Measurements from ENCODE around the gene CALM1. TPM values are rescaled to one million over a fixed set of nuclear protein-coding genes. Genes with fewer than 3 reads are reported as not detected.

The CALM1 gene
- total and polyA plus RNA-seq, 2 experiments from 2014 or later = 74.6 to 236 TPM

DNA sequence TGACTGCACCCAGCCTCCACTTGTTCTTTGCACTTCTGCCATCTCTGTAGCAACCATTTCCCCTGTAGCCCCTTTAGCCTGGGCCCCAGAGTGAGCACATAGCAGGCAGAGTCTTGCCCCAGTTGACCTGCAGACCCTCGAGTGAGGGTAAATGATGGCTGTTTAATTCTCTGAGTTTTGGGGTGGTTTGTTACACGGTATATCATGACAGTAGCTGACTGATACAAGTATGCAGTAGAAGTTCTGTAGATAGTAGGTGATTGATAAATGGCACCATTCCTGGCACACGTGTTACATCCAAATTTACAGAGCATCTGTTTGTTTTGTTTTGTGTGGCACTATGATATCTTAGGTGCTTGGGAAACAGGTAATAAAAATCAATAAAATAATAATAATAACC, 32.4 kb downstream of the CALM1 start:
- no peak for TF ChIP-seq CTCF (IDR thresholded peaks at IDR 0.05; ENCODE audit: low read depth, low read length)
- no peaks in the 10 kb centered on the region for H3K4me1 ChIP-seq (ENCODE audit: low read depth)

GRCh38 chr14:90429754-90430153, 32.9 kb downstream of the CALM1 start:
- H3K27ac ChIP-seq = no peak overlapping the region
- no peak overlapping the region for H3K4me3 ChIP-seq
- no peak for DNase-seq (ENCODE audit: low read depth in 1 of 2, low spot score in 1 of 2)
- H3K36me3 ChIP-seq = no peaks in the 10 kb centered on the region
- H3K9me3 ChIP-seq (ENCODE audit: low read depth) = no peaks in the 10 kb centered on the region
- TF ChIP-seq CTCF (IDR thresholded peaks at IDR 0.05; ENCODE audit: low read depth, low read length) = no peak
- H3K4me1 ChIP-seq (ENCODE audit: low read depth) = no peaks in the 10 kb centered on the region
- H3K27me3 ChIP-seq = peaks cover 6% of the 10 kb centered on the region

More for the DNA sequence above, 32.4 kb downstream of the CALM1 start:
- Histone ChIP-seq H3K27me3 (peaks cover 6% of the 10 kb centered on the region), H3K9me3 (ENCODE audit: low read depth) (no peaks in the 10 kb centered on the region), H3K4me3 (no peak overlapping the region), H3K27ac (no peak overlapping the region), H3K36me3 (no peaks in the 10 kb centered on the region)
- DNase-seq (ENCODE audit: low read depth in 1 of 2, low spot score in 1 of 2) = no peak

DNA sequence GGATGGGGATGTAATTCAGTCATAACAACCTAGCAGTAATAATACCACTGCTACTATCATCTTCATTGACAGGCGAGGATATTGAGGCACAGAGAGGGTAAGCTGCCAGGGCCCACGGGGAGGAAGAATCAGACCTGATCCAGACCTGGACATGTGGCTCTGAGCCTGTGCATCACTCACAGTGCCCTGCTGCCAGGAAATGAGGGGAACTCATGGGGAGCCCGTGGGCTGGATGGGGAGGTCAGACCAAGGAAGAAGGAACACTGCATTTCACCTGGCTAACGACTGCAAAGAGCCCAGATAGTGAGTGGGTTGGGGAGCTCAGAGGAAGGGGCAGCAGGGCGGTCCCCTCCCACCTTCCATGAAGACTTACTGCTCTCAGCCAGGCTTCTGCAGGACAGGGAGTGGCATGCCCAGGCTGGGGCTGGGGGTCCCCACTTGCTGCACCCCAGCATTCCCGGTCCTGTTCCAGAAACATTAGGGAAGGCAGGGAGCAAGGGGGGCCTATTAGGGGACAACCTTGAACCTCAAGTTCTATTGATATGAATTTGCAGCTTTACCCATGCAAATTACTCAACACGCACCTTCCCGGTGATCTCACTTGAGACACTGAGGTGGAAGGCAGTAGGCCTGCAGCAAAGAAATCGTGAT, 37.7 kb downstream of the CALM1 start:
- Histone ChIP-seq H3K4me1 (ENCODE audit: low read depth) (no peaks in the 10 kb centered on the region), H3K36me3 (no peaks in the 10 kb centered on the region), H3K27ac (no peak overlapping the region), H3K27me3 (no peaks in the 10 kb centered on the region), H3K9me3 (ENCODE audit: low read depth) (no peaks in the 10 kb centered on the region), H3K4me3 (no peak overlapping the region)
- no peak for DNase-seq (ENCODE audit: low read depth in 1 of 2, low spot score in 1 of 2)
- TF ChIP-seq CTCF (IDR thresholded peaks at IDR 0.05; ENCODE audit: low read depth, low read length) = no peak

DNA sequence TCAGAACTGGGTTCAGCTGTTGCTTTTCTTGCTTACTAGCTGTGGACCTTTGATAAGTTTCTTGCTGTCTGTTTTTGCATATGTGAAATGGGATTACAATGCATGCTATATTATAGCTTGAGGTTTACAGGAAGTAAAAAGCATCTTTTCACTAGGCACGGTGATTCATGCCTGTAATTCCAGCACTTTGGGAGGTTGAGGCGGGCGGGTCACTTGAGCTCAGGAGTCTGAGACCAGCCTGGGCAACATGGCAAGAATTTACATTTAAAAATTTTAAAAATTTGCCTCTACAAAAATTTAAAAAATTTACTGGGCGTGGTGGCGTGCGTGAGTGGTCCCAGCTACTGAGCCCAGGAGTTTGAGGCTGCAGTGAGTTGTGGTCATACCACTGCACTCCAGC, 42.0 kb downstream of the CALM1 start:
- no peak overlapping the region for H3K4me3 ChIP-seq
- no peaks in the 10 kb centered on the region for H3K4me1 ChIP-seq (ENCODE audit: low read depth)
- no peak overlapping the region for H3K27ac ChIP-seq
- H3K9me3 ChIP-seq (ENCODE audit: low read depth) = no peaks in the 10 kb centered on the region
- no peak for TF ChIP-seq CTCF (IDR thresholded peaks at IDR 0.05; ENCODE audit: low read depth, low read length)
- no peaks in the 10 kb centered on the region for H3K27me3 ChIP-seq
- DNase-seq (ENCODE audit: low read depth in 1 of 2, low spot score in 1 of 2) = no peak
- no peaks in the 10 kb centered on the region for H3K36me3 ChIP-seq

GRCh38 chr14:90440021-90440451, 43.2 kb downstream of the CALM1 start:
- H3K36me3 ChIP-seq = no peaks in the 10 kb centered on the region
- H3K27me3 ChIP-seq = no peaks in the 10 kb centered on the region
- no peak for TF ChIP-seq CTCF (IDR thresholded peaks at IDR 0.05; ENCODE audit: low read depth, low read length)
- no peaks in the 10 kb centered on the region for H3K9me3 ChIP-seq (ENCODE audit: low read depth)
- H3K4me1 ChIP-seq (ENCODE audit: low read depth) = no peaks in the 10 kb centered on the region
- H3K27ac ChIP-seq = no peak overlapping the region
- peak in 1 of 2 donors; percentile 12 for DNase-seq (ENCODE audit: low read depth in 1 of 2, low spot score in 1 of 2)
- H3K4me3 ChIP-seq = no peak overlapping the region

All from cardiac muscle cell (in vitro differentiated cells and primary cell).